B cell (primary cell): ENCODE data around the gene PHF12. TPM values are rescaled to one million over a fixed set of nuclear protein-coding genes. Genes with fewer than 3 reads are reported as not detected.

Experiments
- ATAC-seq: fragments of 200-7000 bp; cut with Tn5 transposase; one replicate; pipeline ENCODE4 v1.10.0; 2021; ENCODE audit warnings: low read depth, mild to moderate bottlenecking, moderate number of reproducible peaks, moderate library complexity
- CTCF ChIA-PET: fragments of 350-600 bp; sonication (Branson Sonifier 250); formaldehyde crosslinking; loops from one replicate; lab custom pipeline; 2021; ENCODE audit warnings: antibody characterized with exemption, inconsistent platforms; lab: Charles Lee
- POLR2A ChIA-PET: fragments of 350-600 bp; sonication (Branson Sonifier 250); formaldehyde crosslinking; loops from one replicate; lab custom pipeline; 2021; ENCODE audit warnings: antibody characterized with exemption; lab: Charles Lee
- DNase-seq: peaks from one replicate; pipeline ENCODE4 v3.0.0; 2013
- H2AFZ ChIP-seq: 2 replicates; pipeline ENCODE4 v1.6.1; 2012; ENCODE audit warnings: mild to moderate bottlenecking, low read depth, low read length; ENCODE audit not compliant: insufficient read depth, poor library complexity, severe bottlenecking
- H3K27ac ChIP-seq, 2 donors: 1 replicate in 1 of 2; 2 replicates in 1 of 2; pipeline ENCODE4 v1.5.1; 2012 to 2013; ENCODE audit warnings: low read length in 2 of 2, mild to moderate bottlenecking in 2 of 2, moderate library complexity in 1 of 2
- H3K27me3 ChIP-seq, 4 experiments: fragments of 200-600 bp in 1 of 4; sonication (generic) in 1 of 4; replicated peaks in 1 of 4; 1 replicate in 2 of 4; 2 replicates in 2 of 4; pipeline versions ENCODE4 v1.6.1 to v1.7.0; 2013 to 2016; ENCODE audit warnings: low read length in 3 of 4, mild to moderate bottlenecking in 2 of 4, mixed read lengths in 1 of 4, moderate library complexity in 1 of 4; ENCODE audit not compliant: insufficient read depth in 4 of 4, control insufficient read depth in 3 of 4; ENCODE audit errors: control extremely low read depth in 1 of 4
- H3K36me3 ChIP-seq, 2 experiments: replicated peaks in 1 of 2; 1 replicate in 1 of 2; 2 replicates in 1 of 2; pipeline versions ENCODE4 v1.6.1 to v1.7.1; 2013; ENCODE audit warnings: low read length in 1 of 2; ENCODE audit not compliant: insufficient read depth in 2 of 2, control insufficient read depth in 1 of 2; ENCODE audit errors: control extremely low read depth in 1 of 2, extremely low read depth in 1 of 2
- H3K4me1 ChIP-seq, 2 donors: fragments of 200-600 bp in 1 of 2; sonication (generic) in 1 of 2; 1 replicate in 1 of 2; 2 replicates in 1 of 2; pipeline versions ENCODE4 v1.5.1 to v1.6.1; 2013 to 2017; ENCODE audit warnings: low read length in 2 of 2; ENCODE audit not compliant: control insufficient read depth in 2 of 2, insufficient read depth in 2 of 2
- H3K4me2 ChIP-seq: replicated peaks from 2 replicates; pipeline ENCODE3; 2012; ENCODE audit warnings: mild to moderate bottlenecking, low read depth, low read length; ENCODE audit not compliant: poor library complexity, severe bottlenecking
- H3K4me3 ChIP-seq, 5 experiments: fragments of 200-600 bp in 1 of 5; sonication (generic) in 1 of 5; 1 replicate in 3 of 5; 2 replicates in 2 of 5; pipeline versions ENCODE4 v1.5.1 to v1.7.0; 2011 to 2016; ENCODE audit warnings: low read length in 4 of 5, mild to moderate bottlenecking in 4 of 5, low read depth in 2 of 5, control low read depth in 1 of 5, moderate library complexity in 1 of 5; ENCODE audit not compliant: insufficient read depth in 1 of 5; ENCODE audit errors: control extremely low read depth in 1 of 5, extremely low read depth in 1 of 5
- H3K79me2 ChIP-seq: fragments of 200-600 bp; sonication (generic); one replicate; pipeline ENCODE4 v1.6.0; 2016; ENCODE audit warnings: low read length; ENCODE audit not compliant: control insufficient read depth, insufficient read depth
- H3K9ac ChIP-seq: fragments of 200-600 bp; sonication (generic); 2 replicates; pipeline ENCODE4 v1.6.1; 2017; ENCODE audit warnings: mild to moderate bottlenecking, low read length, moderate library complexity
- H3K9me3 ChIP-seq, 3 donors: one replicate each; pipeline versions ENCODE4 v1.6.1 to v1.7.1; 2013; ENCODE audit warnings: low read length in 2 of 3; ENCODE audit not compliant: control insufficient read depth in 2 of 3, insufficient read depth in 1 of 3; ENCODE audit errors: control extremely low read depth in 1 of 3
- H4K20me1 ChIP-seq: 2 replicates; pipeline ENCODE4 v1.6.0; 2012; ENCODE audit warnings: mild to moderate bottlenecking, low read length; ENCODE audit not compliant: insufficient read depth, control insufficient read depth, poor library complexity, severe bottlenecking
- H3K27ac Mint-ChIP-seq: one replicate; pipeline ENCODE4 v1.8.0; 2021; ENCODE audit warnings: mixed read lengths
- H3K27me3 Mint-ChIP-seq: one replicate; pipeline ENCODE4 v1.8.0; 2021; ENCODE audit warnings: mixed read lengths
- H3K4me1 Mint-ChIP-seq: one replicate; pipeline ENCODE4 v1.8.0; 2021; ENCODE audit warnings: mixed read lengths
- H3K4me3 Mint-ChIP-seq: one replicate; pipeline ENCODE4 v1.8.0; 2021; ENCODE audit warnings: mixed read lengths
- H3K9me3 Mint-ChIP-seq: one replicate; pipeline ENCODE4 v1.8.0; 2022; ENCODE audit warnings: mixed read lengths; ENCODE audit not compliant: insufficient read depth
- EZH2 ChIP-seq: IDR thresholded peaks from 2 replicates; pipeline ENCODE4 v1.6.1; 2012; ENCODE audit warnings: borderline replicate concordance, low read depth, mild to moderate bottlenecking, moderate library complexity, low read length; ENCODE audit not compliant: insufficient read depth, poor library complexity, severe bottlenecking
- WGBS: methylation state at CpG from one replicate; pipeline ENCODE4 v1.1.5; 2013; ENCODE audit warnings: missing lambda C conversion rate; ENCODE audit not compliant: insufficient coverage; 5-methylcytosine and 5-hydroxymethylcytosine counted together
- intact Hi-C: fragments of 100-400 bp; cut with micrococcal nuclease; formaldehyde crosslinking; loops from one replicate; pipeline ENCODE4 v1.10.0; 2022
- polyA plus RNA-seq: library from polyadenylated mRNA; depleted of rRNA; stranded (reverse); fragments of >200 nt; gene quantifications from 2 replicates; pipeline ENCODE4 v1.2.3, GENCODE V29; 2012
- total RNA-seq, 2 donors: library from RNA; stranded (reverse); fragments of 120-200 nt in 1 of 2; gene quantifications; 1 replicate in 1 of 2; 2 replicates in 1 of 2; pipeline versions ENCODE4 v1.2.3 to v1.2.4, GENCODE V29; 2013 to 2022
- TF ChIP-seq, protein P1 (sequence below): fragments of 200-600 bp; IDR thresholded peaks from one replicate; pipeline ENCODE4 v1.8.0; 2022; ENCODE audit warnings: antibody characterized with exemption, mild to moderate bottlenecking

Gene PHF12
- total and polyA plus RNA-seq, 2 donors (not counting 1 experiment from before 2014, with no cell fraction given): 116 to 140 TPM

- peaks cover 3% of the 10 kb centered on the region for H3K4me1 Mint-ChIP-seq
- 83% methylated on average over 1 of the region's 1 CpG for WGBS
- ATAC-seq: no peak
- Histone ChIP-seq H3K27ac (no peak overlapping the region), H3K9me3 (no peaks in the 10 kb centered on the region), H3K9ac (no peak overlapping the region), H2AFZ (no peak overlapping the region), H3K79me2 (no peaks in the 10 kb centered on the region), H4K20me1 (no peaks in the 10 kb centered on the region), H3K27me3 (peaks cover 0 to 7% (median 0%) of the 10 kb centered on the region in 4 experiments), H3K36me3 (no peaks in the 10 kb centered on the region), H3K4me1 (peaks cover 0 to 1% of the 10 kb centered on the region in 2 donors), H3K4me3 (no peak overlapping the region), H3K4me2 (no peak overlapping the region)
- no peak overlapping the region for H3K27ac Mint-ChIP-seq
- peaks cover 3% of the 10 kb centered on the region for H3K27me3 Mint-ChIP-seq
- TF ChIP-seq EZH2: no peak
- TF ChIP-seq, protein P1, sequence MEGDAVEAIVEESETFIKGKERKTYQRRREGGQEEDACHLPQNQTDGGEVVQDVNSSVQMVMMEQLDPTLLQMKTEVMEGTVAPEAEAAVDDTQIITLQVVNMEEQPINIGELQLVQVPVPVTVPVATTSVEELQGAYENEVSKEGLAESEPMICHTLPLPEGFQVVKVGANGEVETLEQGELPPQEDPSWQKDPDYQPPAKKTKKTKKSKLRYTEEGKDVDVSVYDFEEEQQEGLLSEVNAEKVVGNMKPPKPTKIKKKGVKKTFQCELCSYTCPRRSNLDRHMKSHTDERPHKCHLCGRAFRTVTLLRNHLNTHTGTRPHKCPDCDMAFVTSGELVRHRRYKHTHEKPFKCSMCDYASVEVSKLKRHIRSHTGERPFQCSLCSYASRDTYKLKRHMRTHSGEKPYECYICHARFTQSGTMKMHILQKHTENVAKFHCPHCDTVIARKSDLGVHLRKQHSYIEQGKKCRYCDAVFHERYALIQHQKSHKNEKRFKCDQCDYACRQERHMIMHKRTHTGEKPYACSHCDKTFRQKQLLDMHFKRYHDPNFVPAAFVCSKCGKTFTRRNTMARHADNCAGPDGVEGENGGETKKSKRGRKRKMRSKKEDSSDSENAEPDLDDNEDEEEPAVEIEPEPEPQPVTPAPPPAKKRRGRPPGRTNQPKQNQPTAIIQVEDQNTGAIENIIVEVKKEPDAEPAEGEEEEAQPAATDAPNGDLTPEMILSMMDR: no peak
- H3K4me3 Mint-ChIP-seq: no peak overlapping the region
- POLR2A ChIA-PET: no interaction called here
- intact Hi-C loops: no loop called here
- DNase-seq: no peak
- H3K9me3 Mint-ChIP-seq: no peaks in the 10 kb centered on the region
- CTCF ChIA-PET: interaction anchor here (1.4 kb wide), 1 partner anchor 23 kb away, joined by 5 read pairs; no protein-coding TSS in a partner anchor
Measured at GRCh38 chr17:28988475-28988874, 37.2 kb upstream of the PHF12 start.

GRCh38 chr17:28986714-28987655 lies 35.7 kb upstream of the PHF12 start:
- Mint-ChIP-seq H3K27me3 (peaks cover 3% of the 10 kb centered on the region), H3K9me3 (no peaks in the 10 kb centered on the region), H3K27ac (no peak overlapping the region), H3K4me1 (peaks cover 17% of the 10 kb centered on the region), H3K4me3 (no peak overlapping the region)
- H3K27me3 ChIP-seq: peaks cover 0 to 4% (median 0%) of the 10 kb centered on the region in 4 experiments
- ChIA-PET CTCF (interaction anchor here (1.4 to 1.5 kb wide), 2 partner anchors 21 to 130 kb away, joined by 4 to 5 read pairs; no protein-coding TSS in a partner anchor), POLR2A (no interaction called here)
- no peak overlapping the region for H3K4me3 ChIP-seq
- no peaks in the 10 kb centered on the region for H4K20me1 ChIP-seq
- DNase-seq: no peak
- no peaks in the 10 kb centered on the region for H3K36me3 ChIP-seq
- H3K4me2 ChIP-seq: no peak overlapping the region
- 86% methylated on average over 13 of the region's 15 CpGs for WGBS
- no peak overlapping the region for H3K9ac ChIP-seq
- intact Hi-C loops: no loop called here
- ATAC-seq: no peak
- H3K79me2 ChIP-seq: no peaks in the 10 kb centered on the region
- H3K9me3 ChIP-seq: peaks cover 0 to 5% (median 0%) of the 10 kb centered on the region in 3 donors
- peaks cover 15 to 16% of the 10 kb centered on the region in 2 donors for H3K4me1 ChIP-seq
- no peak for TF ChIP-seq EZH2
- TF ChIP-seq, protein P1: no peak
- H2AFZ ChIP-seq: no peak overlapping the region
- no peak overlapping the region for H3K27ac ChIP-seq
